Mesendoderm (in vitro differentiated cells): ENCODE measurements around the gene IRS2.

ENCODE experiments used
- DNase-seq: peaks from one replicate; pipeline ENCODE4 v3.0.0; 2013
- H2AK5ac ChIP-seq: 2 replicates; pipeline ENCODE4 v1.6.1; 2013; ENCODE audit warnings: low read length, inconsistent platforms
- H2BK120ac ChIP-seq: 2 replicates; pipeline ENCODE4 v1.6.1; 2013; ENCODE audit warnings: low read depth, mild to moderate bottlenecking, low read length, moderate library complexity, mixed read lengths
- H2BK15ac ChIP-seq: replicated peaks from 2 replicates; pipeline ENCODE4 v1.6.1; 2013; ENCODE audit warnings: low read depth, mild to moderate bottlenecking, moderate library complexity
- H2BK5ac ChIP-seq: 2 replicates; pipeline ENCODE4 v1.6.1; 2013; ENCODE audit warnings: low read length, inconsistent platforms
- H3K18ac ChIP-seq: 2 replicates; pipeline ENCODE4 v1.6.1; 2013; ENCODE audit warnings: mild to moderate bottlenecking, low read length, mixed read lengths
- H3K23ac ChIP-seq: one replicate; pipeline ENCODE4 v1.6.1; 2013; ENCODE audit warnings: low read length
- H3K27ac ChIP-seq: 2 replicates; pipeline ENCODE4 v1.5.1; 2013; ENCODE audit warnings: low read depth, mild to moderate bottlenecking, inconsistent platforms, low read length, moderate library complexity
- H3K27me3 ChIP-seq: 2 replicates; pipeline ENCODE4 v1.6.1; 2013; ENCODE audit warnings: low read length, control low read depth, mild to moderate bottlenecking, inconsistent platforms; ENCODE audit not compliant: insufficient read depth, poor library complexity
- H3K36me3 ChIP-seq: 2 replicates; pipeline ENCODE4 v1.6.1; 2013; ENCODE audit warnings: low read length, inconsistent platforms; ENCODE audit not compliant: control insufficient read depth, insufficient read depth
- H3K4ac ChIP-seq: one replicate; pipeline ENCODE4 v1.6.1; 2013; ENCODE audit warnings: low read depth, mild to moderate bottlenecking, low read length, moderate library complexity
- H3K4me1 ChIP-seq: 2 replicates; pipeline ENCODE4 v1.6.1; 2013; ENCODE audit warnings: low read depth, low read length, inconsistent platforms; ENCODE audit not compliant: control insufficient read depth
- H3K4me2 ChIP-seq: 2 replicates; pipeline ENCODE4 v1.6.1; 2013; ENCODE audit warnings: low read length
- H3K4me3 ChIP-seq: 2 replicates; pipeline ENCODE4 v1.5.1; 2013; ENCODE audit warnings: mild to moderate bottlenecking, low read length
- H3K56ac ChIP-seq: one replicate; pipeline ENCODE4 v1.6.1; 2013; ENCODE audit warnings: low read length
- H3K79me1 ChIP-seq: 2 replicates; pipeline ENCODE4 v1.6.1; 2013; ENCODE audit warnings: low read length, inconsistent platforms
- H3K79me2 ChIP-seq: 2 replicates; pipeline ENCODE4 v1.6.1; 2013; ENCODE audit warnings: mild to moderate bottlenecking, low read length; ENCODE audit not compliant: control insufficient read depth, insufficient read depth
- H3K9ac ChIP-seq: 2 replicates; pipeline ENCODE4 v1.6.1; 2013; ENCODE audit warnings: low read length, inconsistent platforms
- H4K5ac ChIP-seq: one replicate; pipeline ENCODE4 v1.6.1; 2013; ENCODE audit warnings: low read length
- H4K8ac ChIP-seq: one replicate; pipeline ENCODE4 v1.6.1; 2013; ENCODE audit warnings: low read depth, mild to moderate bottlenecking, control low read depth, low read length, moderate library complexity
- WGBS: extraction: QIAGEN DNeasy Blood & Tissue Kit; methylation state at CpG from one replicate; pipeline ENCODE4 v1.1.7; 2013; ENCODE audit warnings: low lambda C conversion rate, missing lambda C conversion rate; ENCODE audit not compliant: insufficient coverage; ENCODE audit errors: extremely low coverage; 5-methylcytosine and 5-hydroxymethylcytosine counted together

The IRS2 gene

GRCh38 chr13:109758937-109759480, 27.4 kb downstream of the IRS2 start:
- peaks cover 6% of the 10 kb centered on the region for H3K79me2 ChIP-seq
- no peak overlapping the region for H2BK15ac ChIP-seq
- H3K9ac ChIP-seq: no peak overlapping the region
- no peak overlapping the region for H3K27ac ChIP-seq
- DNase-seq: no peak
- no peak overlapping the region for H3K18ac ChIP-seq
- H3K23ac ChIP-seq: peak overlapping the region; percentile 48
- no peak overlapping the region for H3K4me2 ChIP-seq
- peaks cover 6% of the 10 kb centered on the region for H3K79me1 ChIP-seq
- no peak overlapping the region for H4K5ac ChIP-seq
- no peak overlapping the region for H3K4me3 ChIP-seq
- H2AK5ac ChIP-seq: no peak overlapping the region
- no peak overlapping the region for H4K8ac ChIP-seq
- no peaks in the 10 kb centered on the region for H3K36me3 ChIP-seq
- H2BK5ac ChIP-seq: no peak overlapping the region
- H3K27me3 ChIP-seq: no peaks in the 10 kb centered on the region
- no peak overlapping the region for H2BK120ac ChIP-seq
- no peak overlapping the region for H3K4ac ChIP-seq
- WGBS: no CpG with 5 or more reads among the region's 15 CpGs
- no peak overlapping the region for H3K56ac ChIP-seq
- no peaks in the 10 kb centered on the region for H3K4me1 ChIP-seq

- Histone ChIP-seq H3K18ac (no peak overlapping the region), H3K4ac (no peak overlapping the region), H2BK5ac (no peak overlapping the region), H3K27me3 (no peaks in the 10 kb centered on the region), H3K79me1 (peaks cover 5% of the 10 kb centered on the region), H2BK15ac (no peak overlapping the region), H3K9ac (no peak overlapping the region), H2AK5ac (no peak overlapping the region), H2BK120ac (no peak overlapping the region), H3K36me3 (no peaks in the 10 kb centered on the region), H3K79me2 (peaks cover 4% of the 10 kb centered on the region), H3K4me2 (no peak overlapping the region), H3K4me3 (no peak overlapping the region), H3K27ac (no peak overlapping the region), H4K8ac (no peak overlapping the region), H3K23ac (no peak overlapping the region), H4K5ac (no peak overlapping the region), H3K56ac (no peak overlapping the region), H3K4me1 (no peaks in the 10 kb centered on the region)
- WGBS: no CpG with 5 or more reads among the region's 5 CpGs
- no peak for DNase-seq
Observed at GRCh38 chr13:109756778-109757177, 29.6 kb downstream of the IRS2 start.

DNA sequence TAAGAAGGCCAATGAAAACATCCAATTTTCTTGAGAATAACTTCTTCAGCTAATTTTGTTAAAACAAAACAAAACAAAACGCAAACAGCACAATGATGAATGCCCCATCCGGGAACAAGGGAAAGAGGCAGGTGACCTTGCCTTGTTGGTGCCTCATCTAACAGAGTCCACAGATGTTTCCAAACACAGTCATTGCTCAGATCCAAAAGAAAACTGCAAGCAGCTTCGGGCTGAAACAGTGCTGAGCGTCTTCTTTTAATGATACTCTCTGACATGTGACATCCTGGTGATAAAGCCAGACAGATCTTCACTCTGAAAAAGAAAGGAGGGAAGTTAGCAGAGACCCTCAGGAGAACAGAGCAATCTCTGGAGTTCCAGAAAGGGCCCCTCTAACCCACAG, 30.4 kb downstream of the IRS2 start:
- Histone ChIP-seq H3K79me2 (peaks cover 3% of the 10 kb centered on the region), H3K4me1 (no peaks in the 10 kb centered on the region), H3K79me1 (peaks cover 5% of the 10 kb centered on the region), H3K4me2 (no peak overlapping the region), H3K27me3 (no peaks in the 10 kb centered on the region), H2BK120ac (no peak overlapping the region), H3K18ac (no peak overlapping the region), H4K5ac (no peak overlapping the region), H3K4ac (no peak overlapping the region), H2BK15ac (no peak overlapping the region), H3K36me3 (no peaks in the 10 kb centered on the region), H2AK5ac (no peak overlapping the region), H4K8ac (no peak overlapping the region), H3K4me3 (no peak overlapping the region), H3K27ac (no peak overlapping the region), H3K9ac (no peak overlapping the region), H3K23ac (no peak overlapping the region), H2BK5ac (no peak overlapping the region), H3K56ac (no peak overlapping the region)
- no CpG with 5 or more reads among the region's 4 CpGs for WGBS
- DNase-seq: no peak

DNA sequence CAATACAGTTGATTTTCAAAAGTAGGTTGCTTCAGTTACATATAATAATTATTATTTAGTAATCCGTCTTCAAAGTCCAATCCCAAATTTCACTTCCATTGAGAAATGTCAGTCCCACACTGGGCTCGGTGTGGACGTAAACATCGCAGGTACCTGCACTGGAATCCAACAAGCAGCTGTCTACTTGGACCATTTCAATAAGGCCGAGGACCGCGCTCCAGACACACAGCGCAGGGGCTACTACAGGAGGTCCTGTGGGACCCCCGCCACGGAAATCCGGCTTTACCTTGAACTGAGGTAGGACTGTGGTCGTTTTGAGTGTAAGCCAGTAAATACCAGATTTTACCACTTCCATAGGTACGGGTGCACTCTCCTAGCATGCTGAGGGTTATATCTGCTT, 30.8 kb downstream of the IRS2 start:
- H3K23ac ChIP-seq: no peak overlapping the region
- H3K9ac ChIP-seq: no peak overlapping the region
- no peaks in the 10 kb centered on the region for H3K36me3 ChIP-seq
- no peak overlapping the region for H4K5ac ChIP-seq
- peaks cover under 1% of the 10 kb centered on the region for H3K4me1 ChIP-seq
- no peaks in the 10 kb centered on the region for H3K27me3 ChIP-seq
- H3K79me2 ChIP-seq: peaks cover 3% of the 10 kb centered on the region
- DNase-seq: no peak
- H2BK5ac ChIP-seq: no peak overlapping the region
- WGBS: no CpG with 5 or more reads among the region's 13 CpGs
- no peak overlapping the region for H3K56ac ChIP-seq
- H3K18ac ChIP-seq: no peak overlapping the region
- no peak overlapping the region for H3K4me3 ChIP-seq
- H2BK120ac ChIP-seq: no peak overlapping the region
- no peak overlapping the region for H2BK15ac ChIP-seq
- H2AK5ac ChIP-seq: no peak overlapping the region
- H3K4ac ChIP-seq: no peak overlapping the region
- no peak overlapping the region for H3K27ac ChIP-seq
- no peak overlapping the region for H3K4me2 ChIP-seq
- no peak overlapping the region for H4K8ac ChIP-seq
- peaks cover 5% of the 10 kb centered on the region for H3K79me1 ChIP-seq

GRCh38 chr13:109751477-109751876, 34.9 kb downstream of the IRS2 start:
- H4K8ac ChIP-seq: no peak overlapping the region
- H3K4me2 ChIP-seq: no peak overlapping the region
- no peaks in the 10 kb centered on the region for H3K36me3 ChIP-seq
- H3K4ac ChIP-seq: no peak overlapping the region
- H3K4me3 ChIP-seq: no peak overlapping the region
- DNase-seq: no peak
- no peak overlapping the region for H3K23ac ChIP-seq
- H3K18ac ChIP-seq: no peak overlapping the region
- no peak overlapping the region for H2BK120ac ChIP-seq
- H3K56ac ChIP-seq: no peak overlapping the region
- H4K5ac ChIP-seq: no peak overlapping the region
- H2BK5ac ChIP-seq: no peak overlapping the region
- H3K27ac ChIP-seq: no peak overlapping the region
- no CpG with 5 or more reads among the region's 4 CpGs for WGBS
- H3K9ac ChIP-seq: no peak overlapping the region
- H3K27me3 ChIP-seq: no peaks in the 10 kb centered on the region
- H3K4me1 ChIP-seq: peaks cover 3% of the 10 kb centered on the region
- H3K79me1 ChIP-seq: no peaks in the 10 kb centered on the region
- no peaks in the 10 kb centered on the region for H3K79me2 ChIP-seq
- H2AK5ac ChIP-seq: no peak overlapping the region
- H2BK15ac ChIP-seq: no peak overlapping the region

DNA sequence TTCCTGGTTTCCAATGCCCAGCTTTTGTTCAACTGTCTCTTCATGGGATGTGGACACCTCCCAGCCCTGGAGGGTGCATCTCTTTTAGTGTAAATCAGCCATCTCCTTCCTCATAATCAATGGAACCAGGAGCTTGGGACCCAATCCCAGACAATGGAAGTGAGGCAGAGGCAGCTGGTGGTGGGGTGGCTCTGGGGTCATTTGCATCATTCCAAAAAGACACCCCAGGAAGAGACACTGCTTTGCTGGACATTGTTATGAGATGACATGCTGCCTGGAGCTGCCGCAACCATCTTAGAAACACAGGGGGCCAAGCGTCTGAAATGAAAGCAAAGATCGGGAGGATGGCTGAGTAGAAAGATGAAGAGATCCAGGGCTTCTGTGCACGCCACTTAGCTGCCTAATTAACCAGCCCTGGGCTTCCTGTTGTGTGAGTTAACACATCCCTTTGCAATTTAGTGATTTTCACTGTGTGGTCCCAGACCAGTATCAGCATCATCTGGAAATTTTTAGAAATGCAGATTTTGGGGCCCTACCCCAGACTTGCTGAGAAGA, 36.1 kb downstream of the IRS2 start:
- Histone ChIP-seq H3K23ac (no peak overlapping the region), H2BK120ac (no peak overlapping the region), H3K18ac (no peak overlapping the region), H4K5ac (no peak overlapping the region), H3K4me3 (no peak overlapping the region), H3K4me2 (no peak overlapping the region), H4K8ac (no peak overlapping the region), H3K27ac (no peak overlapping the region), H3K9ac (no peak overlapping the region), H3K36me3 (no peaks in the 10 kb centered on the region), H3K79me2 (no peaks in the 10 kb centered on the region), H3K56ac (no peak overlapping the region), H2BK15ac (no peak overlapping the region), H3K4ac (no peak overlapping the region), H2AK5ac (no peak overlapping the region), H3K27me3 (no peaks in the 10 kb centered on the region), H3K4me1 (peaks cover 3% of the 10 kb centered on the region), H2BK5ac (no peak overlapping the region), H3K79me1 (no peaks in the 10 kb centered on the region)
- peak; percentile 23 for DNase-seq
- WGBS: no CpG with 5 or more reads among the region's 4 CpGs
